Endodermal cell (in vitro differentiated cells): Measurements from ENCODE around the gene GPR42. TPM values are rescaled to one million over a fixed set of nuclear protein-coding genes. Genes with fewer than 3 reads are reported as not detected.

Experiments
- DNase-seq: peaks from one replicate; pipeline ENCODE4 v3.0.0-alpha.2; 2017
- H3K27ac ChIP-seq: 2 replicates; pipeline ENCODE4 v1.5.1; 2013; ENCODE audit warnings: mild to moderate bottlenecking, low read depth, low read length, moderate library complexity
- H3K27me3 ChIP-seq: 2 replicates; pipeline ENCODE4 v1.6.1; 2013; ENCODE audit warnings: mild to moderate bottlenecking, low read length, moderate library complexity; ENCODE audit not compliant: insufficient read depth, control insufficient read depth, poor library complexity, severe bottlenecking
- H3K36me3 ChIP-seq: 2 replicates; pipeline ENCODE4 v1.7.0; 2013; ENCODE audit warnings: mild to moderate bottlenecking, low read length, moderate library complexity; ENCODE audit not compliant: control insufficient read depth, insufficient read depth
- H3K4me1 ChIP-seq: one replicate; pipeline ENCODE4 v1.7.0; 2013; ENCODE audit warnings: low read length; ENCODE audit not compliant: control insufficient read depth, insufficient read depth
- H3K4me3 ChIP-seq: 2 replicates; pipeline ENCODE4 v1.5.1; 2013; ENCODE audit warnings: mild to moderate bottlenecking, low read length, moderate library complexity
- H3K9ac ChIP-seq: 2 replicates; pipeline ENCODE4 v1.6.1; 2013; ENCODE audit warnings: mild to moderate bottlenecking, low read length, moderate library complexity; ENCODE audit not compliant: poor library complexity, severe bottlenecking; ENCODE audit errors: extremely low read depth
- H3K9me3 ChIP-seq: 2 replicates; pipeline ENCODE4 v1.6.1; 2013; ENCODE audit warnings: mild to moderate bottlenecking, low read length, moderate library complexity; ENCODE audit not compliant: control insufficient read depth
- H3K27ac Mint-ChIP-seq: 2 replicates; pipeline ENCODE4 v1.8.0; 2020; ENCODE audit warnings: mixed read lengths
- H3K27me3 Mint-ChIP-seq: 2 replicates; pipeline ENCODE4 v1.8.0; 2021; ENCODE audit warnings: mild to moderate bottlenecking, mixed read lengths; ENCODE audit not compliant: insufficient read depth
- H3K36me3 Mint-ChIP-seq: 2 replicates; pipeline ENCODE4 v1.8.0; 2020; ENCODE audit warnings: low read depth, mixed read lengths
- H3K4me1 Mint-ChIP-seq: 2 replicates; pipeline ENCODE4 v1.8.0; 2020; ENCODE audit warnings: mixed read lengths
- H3K4me3 Mint-ChIP-seq: 2 replicates; pipeline ENCODE4 v1.8.0; 2020; ENCODE audit warnings: mild to moderate bottlenecking, moderate library complexity, mixed read lengths
- H3K9me3 Mint-ChIP-seq: 2 replicates; pipeline ENCODE4 v1.8.0; 2020; ENCODE audit warnings: mild to moderate bottlenecking, mixed read lengths
- WGBS, 2 experiments: methylation state at CpG; one replicate each; pipeline versions ENCODE4 v1.1.5 to v1.1.7; 2013; ENCODE audit warnings: missing lambda C conversion rate in 2 of 2, mixed read lengths in 1 of 2; ENCODE audit not compliant: insufficient coverage in 1 of 2, insufficient read length in 1 of 2; 5-methylcytosine and 5-hydroxymethylcytosine counted together
- total RNA-seq, 2 donors: library from RNA; stranded (reverse); fragmentation: NEBNext Ultra II Directional in 1 of 2; extraction: Animal tissue kit (Norgen Biotek cat#: 25700) in 1 of 2; gene quantifications; 2 replicates in 1 of 2; 3 replicates in 1 of 2; pipeline ENCODE4 v1.2.1, GENCODE V29; 2021
- TF ChIP-seq, protein P1 (sequence below): fragments of 200-600 bp; sonication (generic); conservative IDR thresholded peaks from 2 replicates; pipeline ENCODE4 v1.5.0; 2021; ENCODE audit warnings: antibody characterized with exemption, mild to moderate bottlenecking

Gene GPR42
- total RNA-seq, 2 donors from 2014 or later, result not detected

DNA sequence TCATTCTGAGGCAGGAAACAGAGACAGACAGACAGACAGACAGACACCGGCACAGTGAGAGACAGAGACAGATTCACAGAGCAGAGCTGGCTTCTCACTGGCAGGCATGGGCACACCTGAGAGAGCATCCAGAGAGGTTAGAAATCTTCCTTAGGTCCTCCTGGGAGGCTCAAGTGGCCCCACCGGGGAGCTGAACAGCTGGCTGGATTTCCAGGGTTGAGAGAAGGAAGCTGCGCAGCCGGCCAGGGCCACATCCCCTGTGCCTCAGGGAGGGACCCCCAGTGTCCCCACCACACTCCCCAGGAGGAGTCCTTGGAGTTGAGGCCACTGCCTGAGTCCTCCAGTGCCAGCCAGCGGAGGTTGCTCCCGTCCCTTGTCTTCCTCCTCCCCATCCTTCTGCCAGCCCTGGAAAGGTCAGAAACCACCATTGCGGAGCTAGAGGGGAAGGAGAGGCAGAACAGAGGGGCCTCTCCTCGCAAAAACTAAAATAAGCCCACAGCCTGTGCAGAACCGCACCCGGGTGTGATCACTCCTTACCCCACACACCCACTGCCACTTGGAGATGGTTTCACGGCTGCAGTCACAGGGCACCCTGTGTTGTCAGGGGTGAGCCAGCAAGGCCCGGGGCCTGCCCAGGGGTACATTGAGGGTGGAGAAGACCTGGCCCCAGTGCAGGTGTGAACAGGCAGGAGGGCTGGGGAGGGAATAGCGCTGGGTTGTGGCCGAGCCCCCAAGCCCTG lies 8.4 kb upstream of the GPR42 start:
- Histone ChIP-seq H3K9ac (no peak overlapping the region), H3K4me1 (no peaks in the 10 kb centered on the region), H3K27me3 (no peaks in the 10 kb centered on the region), H3K27ac (no peak overlapping the region), H3K36me3 (no peaks in the 10 kb centered on the region), H3K9me3 (no peaks in the 10 kb centered on the region), H3K4me3 (no peak overlapping the region)
- H3K9me3 Mint-ChIP-seq, result no peaks in the 10 kb centered on the region
- H3K4me3 Mint-ChIP-seq, result no peak overlapping the region
- H3K4me1 Mint-ChIP-seq, result no peaks in the 10 kb centered on the region
- H3K27ac Mint-ChIP-seq, result no peak overlapping the region
- WGBS, 2 experiments, result 92 to 100% methylated on average over 2 to 10 of the region's 14 CpGs
- no peak for DNase-seq
- TF ChIP-seq, protein P1, sequence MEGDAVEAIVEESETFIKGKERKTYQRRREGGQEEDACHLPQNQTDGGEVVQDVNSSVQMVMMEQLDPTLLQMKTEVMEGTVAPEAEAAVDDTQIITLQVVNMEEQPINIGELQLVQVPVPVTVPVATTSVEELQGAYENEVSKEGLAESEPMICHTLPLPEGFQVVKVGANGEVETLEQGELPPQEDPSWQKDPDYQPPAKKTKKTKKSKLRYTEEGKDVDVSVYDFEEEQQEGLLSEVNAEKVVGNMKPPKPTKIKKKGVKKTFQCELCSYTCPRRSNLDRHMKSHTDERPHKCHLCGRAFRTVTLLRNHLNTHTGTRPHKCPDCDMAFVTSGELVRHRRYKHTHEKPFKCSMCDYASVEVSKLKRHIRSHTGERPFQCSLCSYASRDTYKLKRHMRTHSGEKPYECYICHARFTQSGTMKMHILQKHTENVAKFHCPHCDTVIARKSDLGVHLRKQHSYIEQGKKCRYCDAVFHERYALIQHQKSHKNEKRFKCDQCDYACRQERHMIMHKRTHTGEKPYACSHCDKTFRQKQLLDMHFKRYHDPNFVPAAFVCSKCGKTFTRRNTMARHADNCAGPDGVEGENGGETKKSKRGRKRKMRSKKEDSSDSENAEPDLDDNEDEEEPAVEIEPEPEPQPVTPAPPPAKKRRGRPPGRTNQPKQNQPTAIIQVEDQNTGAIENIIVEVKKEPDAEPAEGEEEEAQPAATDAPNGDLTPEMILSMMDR, result no peak
- H3K27me3 Mint-ChIP-seq, result peaks cover 2% of the 10 kb centered on the region
- H3K36me3 Mint-ChIP-seq, result no peaks in the 10 kb centered on the region

DNA sequence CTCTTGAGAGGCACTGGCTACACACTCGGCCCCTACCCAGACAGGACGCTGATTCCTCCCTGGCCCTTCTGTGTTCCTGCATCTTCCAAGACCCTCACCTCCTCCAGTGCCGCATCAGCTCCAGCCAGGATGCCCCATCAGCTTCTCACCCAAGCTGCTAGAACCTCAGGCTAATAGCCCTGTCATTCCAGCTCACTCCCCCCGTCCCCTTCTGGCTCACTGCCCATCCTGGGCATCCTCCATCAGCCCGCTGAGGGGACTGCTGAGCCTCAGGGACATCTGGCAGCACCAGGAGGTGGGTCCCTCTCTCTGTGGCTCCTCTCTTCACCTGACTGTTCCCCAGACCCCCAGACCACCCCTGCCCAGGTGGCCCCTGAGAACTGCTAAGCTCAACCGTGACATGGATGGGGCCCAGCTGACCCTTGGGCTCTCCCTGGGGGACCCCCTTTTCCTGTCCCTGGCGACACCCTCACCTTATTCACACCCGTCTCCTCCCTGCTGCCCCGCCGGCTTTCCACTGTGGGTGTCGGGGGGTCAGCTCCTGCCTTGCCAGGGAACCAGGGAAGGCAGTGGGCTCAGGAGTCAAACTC lies 7.8 kb upstream of the GPR42 start:
- H3K4me3 Mint-ChIP-seq, result no peak overlapping the region
- H3K27me3 Mint-ChIP-seq, result peaks cover 5% of the 10 kb centered on the region
- H3K27ac ChIP-seq, result no peak overlapping the region
- no peak overlapping the region for H3K27ac Mint-ChIP-seq
- TF ChIP-seq, protein P1, result no peak
- H3K36me3 Mint-ChIP-seq, result no peaks in the 10 kb centered on the region
- H3K4me3 ChIP-seq, result no peak overlapping the region
- no peaks in the 10 kb centered on the region for H3K36me3 ChIP-seq
- no peak overlapping the region for H3K9ac ChIP-seq
- H3K27me3 ChIP-seq, result no peaks in the 10 kb centered on the region
- no peaks in the 10 kb centered on the region for H3K9me3 Mint-ChIP-seq
- no peak for DNase-seq
- 93% methylated on average over 7 of the region's 11 CpGs; no CpG with 5 or more reads in 1 of the 2 experiments for WGBS, 2 experiments
- no peaks in the 10 kb centered on the region for H3K4me1 Mint-ChIP-seq
- no peaks in the 10 kb centered on the region for H3K4me1 ChIP-seq
- no peaks in the 10 kb centered on the region for H3K9me3 ChIP-seq

DNA sequence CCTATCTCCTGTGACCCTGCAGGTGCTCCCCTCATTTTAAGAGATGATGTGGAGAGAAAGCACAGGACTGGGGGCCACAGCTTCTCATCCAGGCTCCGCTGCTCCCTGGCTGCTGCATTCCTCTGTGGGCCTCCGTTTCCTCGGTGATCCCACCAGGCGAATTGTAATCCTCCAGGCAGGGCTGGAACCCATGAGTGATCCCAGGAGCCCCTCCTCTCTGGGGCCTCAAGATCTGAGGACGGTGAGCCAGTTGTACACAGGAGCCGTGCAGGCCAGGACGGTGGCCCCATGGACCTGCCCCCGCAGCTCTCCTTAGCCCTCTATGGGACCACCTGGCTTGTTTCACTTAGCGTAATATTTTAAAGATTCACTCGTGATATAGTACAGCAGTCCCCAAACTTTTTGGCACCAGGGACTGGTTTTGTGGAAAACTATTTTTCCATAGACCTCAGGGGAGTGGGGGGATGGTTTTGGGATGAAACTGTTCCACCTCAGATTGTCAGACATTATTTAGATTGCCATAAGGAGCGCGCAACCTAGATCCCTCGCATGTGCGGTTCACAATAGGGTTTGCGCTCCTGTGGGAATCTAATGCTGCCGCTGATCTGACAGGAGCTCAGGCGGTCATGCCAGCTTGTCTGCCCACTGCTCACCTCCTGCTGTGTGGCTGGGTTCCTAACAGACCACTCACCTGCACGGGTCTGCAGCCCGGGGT lies 7.0 kb upstream of the GPR42 start:
- TF ChIP-seq, protein P1, result no peak
- H3K27me3 Mint-ChIP-seq, result peaks cover 7% of the 10 kb centered on the region
- Histone ChIP-seq H3K27me3 (no peaks in the 10 kb centered on the region), H3K4me1 (no peaks in the 10 kb centered on the region), H3K27ac (no peak overlapping the region), H3K36me3 (no peaks in the 10 kb centered on the region), H3K4me3 (no peak overlapping the region), H3K9ac (no peak overlapping the region), H3K9me3 (no peaks in the 10 kb centered on the region)
- H3K27ac Mint-ChIP-seq, result no peak overlapping the region
- WGBS, 2 experiments, result 91 to 100% methylated on average over 5 to 19 of the region's 19 CpGs
- no peak overlapping the region for H3K4me3 Mint-ChIP-seq
- no peaks in the 10 kb centered on the region for H3K36me3 Mint-ChIP-seq
- DNase-seq, result no peak
- no peaks in the 10 kb centered on the region for H3K4me1 Mint-ChIP-seq
- H3K9me3 Mint-ChIP-seq, result no peaks in the 10 kb centered on the region
